Osteoblast (primary cell): ENCODE data around the gene RXFP4. TPM values are rescaled to one million over a fixed set of nuclear protein-coding genes. Genes with fewer than 3 reads are reported as not detected.
A peak's percentile ranks its signal among the peaks of the same experiment; 100 is the strongest.

Experiments used
- DNase-seq: peaks from one replicate; pipeline ENCODE4 v3.0.0; 2011; ENCODE audit warnings: low spot score, mixed read lengths; ENCODE audit not compliant: insufficient read length; ENCODE audit errors: missing footprints
- H2AFZ ChIP-seq: 2 replicates; pipeline ENCODE4 v1.6.0; 2011; ENCODE audit warnings: mild to moderate bottlenecking, low read length
- H3K27ac ChIP-seq: 2 replicates; pipeline ENCODE4 v1.5.1; 2011; ENCODE audit warnings: mild to moderate bottlenecking, low read depth, low read length, moderate library complexity
- H3K27me3 ChIP-seq: 2 replicates; pipeline ENCODE4 v1.6.0; 2012; ENCODE audit warnings: mild to moderate bottlenecking, control low read depth, inconsistent platforms, low read length, moderate library complexity; ENCODE audit not compliant: insufficient read depth
- H3K36me3 ChIP-seq: 2 replicates; pipeline ENCODE4 v1.5.1; 2011; ENCODE audit warnings: mild to moderate bottlenecking, low read length, control low read depth, moderate library complexity; ENCODE audit not compliant: insufficient read depth
- H3K4me1 ChIP-seq: 2 replicates; pipeline ENCODE4 v1.5.1; 2011; ENCODE audit warnings: mild to moderate bottlenecking, low read length, control low read depth, moderate library complexity; ENCODE audit not compliant: insufficient read depth
- H3K4me2 ChIP-seq: 2 replicates; pipeline ENCODE4 v1.6.0; 2011; ENCODE audit warnings: mild to moderate bottlenecking, low read length; ENCODE audit not compliant: insufficient read depth
- H3K4me3 ChIP-seq: fragments of 200-600 bp; sonication (generic); 3 replicates; pipeline ENCODE4 v1.5.1; 2012; ENCODE audit warnings: mild to moderate bottlenecking, low read length, inconsistent platforms; ENCODE audit not compliant: insufficient read depth
- H3K79me2 ChIP-seq: 2 replicates; pipeline ENCODE4 v1.6.0; 2012; ENCODE audit warnings: mild to moderate bottlenecking, low read length, control low read depth, inconsistent platforms; ENCODE audit not compliant: insufficient read depth
- H3K9me3 ChIP-seq: 2 replicates; pipeline ENCODE4 v1.5.1; 2011; ENCODE audit warnings: low read depth, low read length, control low read depth
- H4K20me1 ChIP-seq: 2 replicates; pipeline ENCODE4 v1.6.0; 2012; ENCODE audit warnings: mild to moderate bottlenecking, low read length, control low read depth; ENCODE audit not compliant: insufficient read depth
- CTCF ChIP-seq: IDR thresholded peaks from 2 replicates; pipeline ENCODE4 v1.5.1; 2011; ENCODE audit warnings: mild to moderate bottlenecking, low read depth, low read length, moderate library complexity; ENCODE audit errors: extremely low read depth
- total RNA-seq: library from RNA; depleted of rRNA; stranded (reverse); fragments of >200 nt; gene quantifications from 2 replicates; pipeline ENCODE4 v1.2.3, GENCODE V29; 2012

Gene RXFP4
- total RNA-seq, 1 donor, result not detected

DNA sequence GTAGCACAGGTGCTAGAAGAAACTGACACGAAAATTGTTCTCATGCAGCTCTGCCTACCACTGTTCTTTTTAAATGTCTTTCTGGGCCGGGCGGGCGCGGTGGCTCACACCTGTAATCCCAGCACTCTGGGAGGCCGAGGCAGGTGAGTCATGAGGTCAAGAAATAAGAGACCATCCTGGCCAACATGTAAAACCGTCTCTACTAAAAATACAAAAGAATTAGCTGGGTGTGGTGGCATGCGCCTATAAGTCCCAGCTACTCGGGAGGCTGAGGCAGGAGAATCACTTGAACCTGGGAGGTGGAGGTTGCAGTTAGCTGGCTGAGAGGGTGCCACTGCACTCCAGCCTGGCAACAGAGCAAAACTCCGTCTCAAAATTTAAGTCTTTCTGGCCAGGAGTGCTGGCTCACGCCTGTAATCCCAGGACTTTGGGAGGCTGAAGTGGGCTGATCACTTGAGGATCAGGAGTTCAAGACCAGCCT is 29.3 kb upstream of the RXFP4 start:
- Histone ChIP-seq H3K4me2 (peak overlapping the region; percentile 97), H2AFZ (no peak overlapping the region), H3K36me3 (peaks cover 75% of the 10 kb centered on the region), H3K79me2 (peaks cover 33% of the 10 kb centered on the region), H3K27me3 (no peaks in the 10 kb centered on the region), H3K9me3 (no peaks in the 10 kb centered on the region), H4K20me1 (no peaks in the 10 kb centered on the region), H3K4me3 (no peak overlapping the region), H3K4me1 (peaks cover 37% of the 10 kb centered on the region), H3K27ac (peak overlapping the region; percentile 81)
- TF ChIP-seq CTCF, result no peak
- no peak for DNase-seq

- Histone ChIP-seq H3K9me3 (no peaks in the 10 kb centered on the region), H3K36me3 (peaks cover 75% of the 10 kb centered on the region), H3K4me2 (no peak overlapping the region), H2AFZ (no peak overlapping the region), H3K27me3 (no peaks in the 10 kb centered on the region), H4K20me1 (no peaks in the 10 kb centered on the region), H3K4me3 (no peak overlapping the region), H3K79me2 (peaks cover 24% of the 10 kb centered on the region), H3K27ac (peak overlapping the region; percentile 79), H3K4me1 (peaks cover 37% of the 10 kb centered on the region)
- DNase-seq, result peak; percentile 50
- TF ChIP-seq CTCF, result no peak
Observed at GRCh38 chr1:155913969-155914757, 27.3 kb upstream of the RXFP4 start.

- peaks cover 11% of the 10 kb centered on the region for H3K4me1 ChIP-seq
- H4K20me1 ChIP-seq, result peaks cover 12% of the 10 kb centered on the region
- H3K27ac ChIP-seq, result no peak overlapping the region
- H3K9me3 ChIP-seq, result no peaks in the 10 kb centered on the region
- no peak for TF ChIP-seq CTCF
- H3K27me3 ChIP-seq, result no peaks in the 10 kb centered on the region
- no peak overlapping the region for H3K4me3 ChIP-seq
- peaks cover 31% of the 10 kb centered on the region for H3K79me2 ChIP-seq
- H2AFZ ChIP-seq, result no peak overlapping the region
- DNase-seq, result peak; percentile 19
- H3K4me2 ChIP-seq, result no peak overlapping the region
- peaks cover 93% of the 10 kb centered on the region for H3K36me3 ChIP-seq
Observed at GRCh38 chr1:155918660-155919059, 22.8 kb upstream of the RXFP4 start.

- peaks cover 92% of the 10 kb centered on the region for H3K36me3 ChIP-seq
- no peaks in the 10 kb centered on the region for H3K27me3 ChIP-seq
- H4K20me1 ChIP-seq, result peaks cover 12% of the 10 kb centered on the region
- peaks cover under 1% of the 10 kb centered on the region for H3K4me1 ChIP-seq
- H3K9me3 ChIP-seq, result no peaks in the 10 kb centered on the region
- H3K4me3 ChIP-seq, result no peak overlapping the region
- no peak overlapping the region for H3K4me2 ChIP-seq
- H3K27ac ChIP-seq, result no peak overlapping the region
- no peak overlapping the region for H2AFZ ChIP-seq
- H3K79me2 ChIP-seq, result peaks cover 31% of the 10 kb centered on the region
- DNase-seq, result no peak
- TF ChIP-seq CTCF, result no peak
Observed at GRCh38 chr1:155919801-155920200, 21.6 kb upstream of the RXFP4 start.
